DND-41 (cell line): ENCODE results near the gene GBA2.

Experiments used
- ATAC-seq: fragments of 200-7000 bp; cut with Tn5 transposase; 3 replicates; pipeline ENCODE4 v1.9.1; 2021; ENCODE audit warnings: low read depth; ENCODE audit not compliant: insufficient read depth
- DNase-seq: peaks from one replicate; pipeline ENCODE4 v3.0.0-alpha.2; 2020
- H2AFZ ChIP-seq: 2 replicates; pipeline ENCODE4 v1.6.0; 2012; ENCODE audit warnings: low read depth, low read length
- H3K27ac ChIP-seq: 2 replicates; pipeline ENCODE4 v1.5.1; 2012; ENCODE audit warnings: low read length, inconsistent platforms
- H3K27me3 ChIP-seq: fragments of 200-600 bp; sonication (generic); 2 replicates; pipeline ENCODE4 v1.6.0; 2012; ENCODE audit warnings: low read length, mild to moderate bottlenecking, inconsistent platforms; ENCODE audit not compliant: insufficient read depth, poor library complexity
- H3K36me3 ChIP-seq: 2 replicates; pipeline ENCODE4 v1.5.1; 2012; ENCODE audit warnings: low read length, inconsistent platforms; ENCODE audit not compliant: insufficient read depth
- H3K4me1 ChIP-seq: 2 replicates; pipeline ENCODE4 v1.5.1; 2012; ENCODE audit warnings: mild to moderate bottlenecking, low read length; ENCODE audit not compliant: insufficient read depth
- H3K4me2 ChIP-seq: 2 replicates; pipeline ENCODE4 v1.6.0; 2012; ENCODE audit warnings: mild to moderate bottlenecking, moderate library complexity, low read length, inconsistent platforms; ENCODE audit not compliant: insufficient read depth
- H3K4me3 ChIP-seq, 2 experiments: fragments of 200-600 bp in 1 of 2; shearing (Covaris generic) in 1 of 2; 2 replicates each; pipeline ENCODE4 v1.5.1; 2012 to 2016; ENCODE audit warnings: inconsistent platforms in 2 of 2, low read length in 2 of 2, mild to moderate bottlenecking in 2 of 2, low read depth in 1 of 2, moderate library complexity in 1 of 2
- H3K79me2 ChIP-seq: 2 replicates; pipeline ENCODE4 v1.6.0; 2012; ENCODE audit warnings: low read length, inconsistent platforms; ENCODE audit not compliant: insufficient read depth
- H3K9ac ChIP-seq: 2 replicates; pipeline ENCODE4 v1.6.0; 2012; ENCODE audit warnings: low read depth, mild to moderate bottlenecking, inconsistent platforms, low read length, moderate library complexity
- H3K9me3 ChIP-seq: 2 replicates; pipeline ENCODE4 v1.5.1; 2012; ENCODE audit warnings: low read length, moderate library complexity, mild to moderate bottlenecking, inconsistent platforms; ENCODE audit not compliant: insufficient read depth, severe bottlenecking
- H4K20me1 ChIP-seq: 2 replicates; pipeline ENCODE4 v1.6.0; 2012; ENCODE audit warnings: low read length; ENCODE audit not compliant: insufficient read depth
- CTCF ChIP-seq: IDR thresholded peaks from 2 replicates; pipeline ENCODE4 v1.5.1; 2012; ENCODE audit warnings: borderline replicate concordance, low read length, moderate library complexity, mild to moderate bottlenecking; ENCODE audit not compliant: poor library complexity, severe bottlenecking; ENCODE audit errors: extremely low read depth
- EZH2 ChIP-seq: IDR thresholded peaks from 3 replicates; pipeline ENCODE4 v1.6.1; 2012; ENCODE audit warnings: borderline replicate concordance, low read depth, mild to moderate bottlenecking, moderate library complexity, low read length, inconsistent platforms; ENCODE audit not compliant: severe bottlenecking

Gene GBA2

GRCh38 chr9:35723426-35723825 lies 25.6 kb downstream of the GBA2 start:
- TF ChIP-seq CTCF (no peak), EZH2 (no peak)
- H4K20me1 ChIP-seq: peaks cover 33% of the 10 kb centered on the region
- no peaks in the 10 kb centered on the region for H3K27me3 ChIP-seq
- H3K4me2 ChIP-seq: no peak overlapping the region
- H3K9me3 ChIP-seq: no peaks in the 10 kb centered on the region
- H2AFZ ChIP-seq: no peak overlapping the region
- peaks cover 30% of the 10 kb centered on the region for H3K79me2 ChIP-seq
- H3K4me1 ChIP-seq: peaks cover 14% of the 10 kb centered on the region
- no peak for ATAC-seq
- H3K27ac ChIP-seq: no peak overlapping the region
- H3K4me3 ChIP-seq: no peak overlapping the region
- no peak for DNase-seq
- H3K36me3 ChIP-seq: peaks cover 92% of the 10 kb centered on the region
- no peak overlapping the region for H3K9ac ChIP-seq

GRCh38 chr9:35719546-35719945 lies 29.5 kb downstream of the GBA2 start:
- DNase-seq: no peak
- no peak overlapping the region for H3K9ac ChIP-seq
- H4K20me1 ChIP-seq: peaks cover 4% of the 10 kb centered on the region; the same call in 1 of the 2 replicates
- H3K27me3 ChIP-seq: no peaks in the 10 kb centered on the region
- H3K4me3 ChIP-seq: no peak overlapping the region
- ATAC-seq: no peak
- peaks cover 99% of the 10 kb centered on the region for H3K36me3 ChIP-seq
- no peak overlapping the region for H3K27ac ChIP-seq
- TF ChIP-seq EZH2 (no peak), CTCF (no peak)
- no peaks in the 10 kb centered on the region for H3K79me2 ChIP-seq
- no peak overlapping the region for H3K4me2 ChIP-seq
- H3K4me1 ChIP-seq: no peaks in the 10 kb centered on the region
- no peak overlapping the region for H2AFZ ChIP-seq
- no peaks in the 10 kb centered on the region for H3K9me3 ChIP-seq

GRCh38 chr9:35718721-35719511 lies 30.1 kb downstream of the GBA2 start:
- no peaks in the 10 kb centered on the region for H3K27me3 ChIP-seq
- no peak for DNase-seq
- no peak overlapping the region for H2AFZ ChIP-seq
- H3K79me2 ChIP-seq: no peaks in the 10 kb centered on the region
- no peak overlapping the region for H3K27ac ChIP-seq
- H3K9ac ChIP-seq: no peak overlapping the region
- H4K20me1 ChIP-seq: peaks cover 4% of the 10 kb centered on the region; the same call in 1 of the 2 replicates
- no peak for ATAC-seq
- no peaks in the 10 kb centered on the region for H3K4me1 ChIP-seq
- no peaks in the 10 kb centered on the region for H3K9me3 ChIP-seq
- H3K36me3 ChIP-seq: peaks cover 99% of the 10 kb centered on the region
- H3K4me2 ChIP-seq: no peak overlapping the region
- H3K4me3 ChIP-seq: no peak overlapping the region
- no peak for TF ChIP-seq EZH2
- TF ChIP-seq CTCF: no peak
